Transverse colon (tissue), 3 donors: Measurements from ENCODE around the gene PMF1.

Experiments used
- CTCF ChIP-seq, 5 experiments: fragments of 200-600 bp in 3 of 5; fragments of 450-650 bp in 2 of 5; sonication (generic) in 3 of 5; IDR thresholded peaks; 1 replicate in 2 of 5; 2 replicates in 3 of 5; pipeline ENCODE4 v1.5.1; 2016 to 2017; ENCODE audit warnings: antibody characterized with exemption in 5 of 5, inconsistent platforms in 3 of 5, mild to moderate bottlenecking in 2 of 5, moderate library complexity in 1 of 5
- POLR2A ChIP-seq: fragments of 450-650 bp; IDR thresholded peaks from one replicate; pipeline ENCODE4 v1.6.1; 2016; ENCODE audit warnings: antibody characterized with exemption, mild to moderate bottlenecking, moderate library complexity

GRCh38 chr1:156281281-156281680 is 68.5 kb downstream of the PMF1 start:
- TF ChIP-seq POLR2A (no peak), CTCF (IDR thresholded peaks at IDR 0.05) (no peak)
